GM11168 (cell line): ENCODE measurements around the gene MYF6.

Experiments used
- in situ Hi-C: fragments of 300-500 bp; cut with MboI; formaldehyde crosslinking; loops from one replicate; pipeline ENCODE4 v1.12.0; 2022; ENCODE audit warnings: low sequenced_read_pairs; ENCODE audit not compliant: unreplicated experiment

The MYF6 gene

GRCh38 chr12:80747800-80748199 is 40.4 kb downstream of the MYF6 start:
- in situ Hi-C loops, result no loop called here

GRCh38 chr12:80749456-80749855 is 42.0 kb downstream of the MYF6 start:
- in situ Hi-C loops, result no loop called here

- in situ Hi-C loops, result no loop called here
These were observed 45.0 kb downstream of the MYF6 start for GRCh38 chr12:80752464-80752863.

- in situ Hi-C loops, result no loop called here
These were observed 46.8 kb downstream of the MYF6 start for GRCh38 chr12:80754274-80754673.

GRCh38 chr12:80756875-80757274 is 49.4 kb downstream of the MYF6 start:
- in situ Hi-C loops, result no loop called here
